Activated T-cell treated with anti-CD3 and anti-CD28 coated beads, Interleukin-2, amount 50 U/mL, for 4 hours (primary cell): ENCODE measurements around the gene VEZF1. TPM values are rescaled to one million over a fixed set of nuclear protein-coding genes. Genes with fewer than 3 reads are reported as not detected.

Source experiments
- ATAC-seq, 2 donors: fragments of 200-7000 bp; cut with Tn5 transposase; one replicate each; pipeline ENCODE4 v1.10.0; 2021
- DNase-seq: peaks from one replicate; pipeline ENCODE4 v3.0.0-alpha.2; 2020
- H3K27me3 Mint-ChIP-seq: one replicate; pipeline ENCODE4 v1.8.0; 2021; ENCODE audit warnings: low read depth, mixed read lengths
- H3K36me3 Mint-ChIP-seq: one replicate; pipeline ENCODE4 v1.8.0; 2022; ENCODE audit warnings: mixed read lengths; ENCODE audit not compliant: insufficient read depth
- H3K4me1 Mint-ChIP-seq: one replicate; pipeline ENCODE4 v1.8.0; 2021; ENCODE audit warnings: low read depth, mixed read lengths
- H3K4me3 Mint-ChIP-seq: one replicate; pipeline ENCODE4 v1.8.0; 2021; ENCODE audit warnings: mild to moderate bottlenecking, moderate library complexity, mixed read lengths
- H3K9me3 Mint-ChIP-seq: one replicate; pipeline ENCODE4 v1.8.0; 2021; ENCODE audit warnings: mixed read lengths
- total RNA-seq, 3 donors: library from RNA; stranded (reverse); gene quantifications; one replicate each; pipeline ENCODE4 v1.2.1, GENCODE V29; 2021

The VEZF1 gene
- total RNA-seq, 3 donors from 2014 or later, result 23.8 to 25.1 (median 24.1) TPM

- no peak overlapping the region for H3K4me3 Mint-ChIP-seq
- DNase-seq (no peak), ATAC-seq (no peak)
- H3K9me3 Mint-ChIP-seq, result no peaks in the 10 kb centered on the region
- peaks cover 24% of the 10 kb centered on the region for H3K4me1 Mint-ChIP-seq
- peaks cover 10% of the 10 kb centered on the region for H3K27me3 Mint-ChIP-seq
- H3K36me3 Mint-ChIP-seq, result no peaks in the 10 kb centered on the region
Observed at GRCh38 chr17:57941384-57942370, 46.4 kb downstream of the VEZF1 start.

- H3K27me3 Mint-ChIP-seq, result peaks cover 10% of the 10 kb centered on the region
- no peak overlapping the region for H3K4me3 Mint-ChIP-seq
- DNase-seq, result no peak
- no peaks in the 10 kb centered on the region for H3K9me3 Mint-ChIP-seq
- peak; percentile 43 to 59 for ATAC-seq
- peaks cover 16% of the 10 kb centered on the region for H3K4me1 Mint-ChIP-seq
- no peaks in the 10 kb centered on the region for H3K36me3 Mint-ChIP-seq
Observed at GRCh38 chr17:57940653-57941329, 47.3 kb downstream of the VEZF1 start.

- no peak overlapping the region for H3K4me3 Mint-ChIP-seq
- H3K36me3 Mint-ChIP-seq, result no peaks in the 10 kb centered on the region
- no peak for DNase-seq
- H3K27me3 Mint-ChIP-seq, result peaks cover 10% of the 10 kb centered on the region
- H3K9me3 Mint-ChIP-seq, result no peaks in the 10 kb centered on the region
- H3K4me1 Mint-ChIP-seq, result peaks cover 16% of the 10 kb centered on the region
- no peak for ATAC-seq
Observed at GRCh38 chr17:57940231-57940630, 47.8 kb downstream of the VEZF1 start.

- Mint-ChIP-seq H3K4me3 (no peak overlapping the region), H3K27me3 (peaks cover 11% of the 10 kb centered on the region), H3K36me3 (no peaks in the 10 kb centered on the region), H3K4me1 (peaks cover 16% of the 10 kb centered on the region), H3K9me3 (no peaks in the 10 kb centered on the region)
- DNase-seq (no peak), ATAC-seq (peak in 1 of 2 donors; percentile 55)
Observed at GRCh38 chr17:57939797-57940196, 48.3 kb downstream of the VEZF1 start.

- ATAC-seq (no peak), DNase-seq (no peak)
- Mint-ChIP-seq H3K4me1 (peaks cover 16% of the 10 kb centered on the region), H3K4me3 (no peak overlapping the region), H3K36me3 (no peaks in the 10 kb centered on the region), H3K9me3 (no peaks in the 10 kb centered on the region), H3K27me3 (peaks cover 8% of the 10 kb centered on the region)
Observed at GRCh38 chr17:57938061-57938502, 50.0 kb downstream of the VEZF1 start.

- peaks cover 16% of the 10 kb centered on the region for H3K4me1 Mint-ChIP-seq
Observed at GRCh38 chr17:57937492-57937891, 50.6 kb downstream of the VEZF1 start.

GRCh38 chr17:57935833-57936807 is 51.9 kb downstream of the VEZF1 start:
- Mint-ChIP-seq H3K36me3 (no peaks in the 10 kb centered on the region), H3K4me1 (peaks cover 13% of the 10 kb centered on the region), H3K4me3 (no peak overlapping the region), H3K9me3 (no peaks in the 10 kb centered on the region), H3K27me3 (peaks cover 10% of the 10 kb centered on the region)
- DNase-seq (no peak), ATAC-seq (no peak)

More at GRCh38 chr17:57937492-57937891, 50.6 kb downstream of the VEZF1 start:
- Mint-ChIP-seq H3K27me3 (peaks cover 8% of the 10 kb centered on the region), H3K4me3 (no peak overlapping the region), H3K9me3 (no peaks in the 10 kb centered on the region), H3K36me3 (no peaks in the 10 kb centered on the region)
- DNase-seq (no peak), ATAC-seq (no peak)

- DNase-seq (no peak), ATAC-seq (no peak)
- Mint-ChIP-seq H3K36me3 (no peaks in the 10 kb centered on the region), H3K27me3 (peaks cover 16% of the 10 kb centered on the region), H3K4me3 (no peak overlapping the region), H3K9me3 (no peaks in the 10 kb centered on the region), H3K4me1 (no peaks in the 10 kb centered on the region)
Observed at GRCh38 chr17:57931488-57932137, 56.4 kb downstream of the VEZF1 start.

GRCh38 chr17:57930239-57930638 is 57.8 kb downstream of the VEZF1 start:
- no peaks in the 10 kb centered on the region for H3K4me1 Mint-ChIP-seq
- ATAC-seq, result no peak
- H3K36me3 Mint-ChIP-seq, result no peaks in the 10 kb centered on the region

GRCh38 chr17:57929386-57929785 is 58.7 kb downstream of the VEZF1 start:
- DNase-seq, result no peak
- ATAC-seq, result no peak
- Mint-ChIP-seq H3K36me3 (no peaks in the 10 kb centered on the region), H3K27me3 (peaks cover 28% of the 10 kb centered on the region), H3K9me3 (no peaks in the 10 kb centered on the region), H3K4me1 (no peaks in the 10 kb centered on the region), H3K4me3 (no peak overlapping the region)

More at GRCh38 chr17:57930239-57930638, 57.8 kb downstream of the VEZF1 start:
- DNase-seq, result no peak
- Mint-ChIP-seq H3K27me3 (peaks cover 22% of the 10 kb centered on the region), H3K4me3 (no peak overlapping the region), H3K9me3 (no peaks in the 10 kb centered on the region)

- no peak for ATAC-seq
Observed at GRCh38 chr17:57928928-57929327, 59.1 kb downstream of the VEZF1 start.

GRCh38 chr17:57927048-57927723 is 60.9 kb downstream of the VEZF1 start:
- no peak for ATAC-seq
- Mint-ChIP-seq H3K4me3 (no peak overlapping the region), H3K36me3 (no peaks in the 10 kb centered on the region)

More at GRCh38 chr17:57928928-57929327, 59.1 kb downstream of the VEZF1 start:
- no peak for DNase-seq
- no peaks in the 10 kb centered on the region for H3K9me3 Mint-ChIP-seq
- no peaks in the 10 kb centered on the region for H3K36me3 Mint-ChIP-seq
- peaks cover 28% of the 10 kb centered on the region for H3K27me3 Mint-ChIP-seq
- H3K4me3 Mint-ChIP-seq, result no peak overlapping the region
- H3K4me1 Mint-ChIP-seq, result no peaks in the 10 kb centered on the region

GRCh38 chr17:57926723-57927047 is 61.4 kb downstream of the VEZF1 start:
- peaks cover 25% of the 10 kb centered on the region for H3K27me3 Mint-ChIP-seq

More at GRCh38 chr17:57927048-57927723, 60.9 kb downstream of the VEZF1 start:
- no peak for DNase-seq
- H3K9me3 Mint-ChIP-seq, result no peaks in the 10 kb centered on the region
- H3K4me1 Mint-ChIP-seq, result no peaks in the 10 kb centered on the region
- peaks cover 29% of the 10 kb centered on the region for H3K27me3 Mint-ChIP-seq

More at GRCh38 chr17:57926723-57927047, 61.4 kb downstream of the VEZF1 start:
- no peaks in the 10 kb centered on the region for H3K36me3 Mint-ChIP-seq
- ATAC-seq (no peak), DNase-seq (no peak)
- H3K4me1 Mint-ChIP-seq, result no peaks in the 10 kb centered on the region
- H3K4me3 Mint-ChIP-seq, result no peak overlapping the region
- H3K9me3 Mint-ChIP-seq, result no peaks in the 10 kb centered on the region
